ENCODE measurements around the gene FZD10.

FZD10 gene

GRCh38 chr12:130179621-130180020 is 17.4 kb downstream of the FZD10 start:
- DNase-seq (ENCODE audit: low read depth): no peak

GRCh38 chr12:130181211-130181610 is 18.9 kb downstream of the FZD10 start:
- no peak for DNase-seq (ENCODE audit: low read depth)

GRCh38 chr12:130183585-130184370 is 21.5 kb downstream of the FZD10 start:
- DNase-seq (ENCODE audit: low read depth): no peak

GRCh38 chr12:130184404-130185090 is 22.3 kb downstream of the FZD10 start:
- DNase-seq (ENCODE audit: low read depth): no peak

GRCh38 chr12:130185455-130186391 is 23.5 kb downstream of the FZD10 start:
- no peak for DNase-seq (ENCODE audit: low read depth)

GRCh38 chr12:130186651-130187268 is 24.5 kb downstream of the FZD10 start:
- no peak for DNase-seq (ENCODE audit: low read depth)

GRCh38 chr12:130192642-130193345 is 30.5 kb downstream of the FZD10 start:
- DNase-seq (ENCODE audit: low read depth): no peak

- DNase-seq (ENCODE audit: low read depth): no peak
These were observed 31.9 kb downstream of the FZD10 start for GRCh38 chr12:130194154-130194553.

GRCh38 chr12:130195369-130195768 is 33.1 kb downstream of the FZD10 start:
- no peak for DNase-seq (ENCODE audit: low read depth)

GRCh38 chr12:130195776-130196175 is 33.5 kb downstream of the FZD10 start:
- no peak for DNase-seq (ENCODE audit: low read depth)

GRCh38 chr12:130196827-130197226 is 34.6 kb downstream of the FZD10 start:
- no peak for DNase-seq (ENCODE audit: low read depth)

- no peak for DNase-seq (ENCODE audit: low read depth)
These were observed 35.9 kb downstream of the FZD10 start for GRCh38 chr12:130198026-130198662.

- DNase-seq (ENCODE audit: low read depth): no peak
These were observed 36.4 kb downstream of the FZD10 start for GRCh38 chr12:130198663-130199060.

- DNase-seq (ENCODE audit: low read depth): no peak
These were observed 37.5 kb downstream of the FZD10 start for GRCh38 chr12:130199581-130200390.

GRCh38 chr12:130200445-130200844 is 38.2 kb downstream of the FZD10 start:
- DNase-seq (ENCODE audit: low read depth): no peak

GRCh38 chr12:130201037-130201436 is 38.8 kb downstream of the FZD10 start:
- no peak for DNase-seq (ENCODE audit: low read depth)

- no peak for DNase-seq (ENCODE audit: low read depth)
These were observed 39.9 kb downstream of the FZD10 start for GRCh38 chr12:130202201-130202600.

- DNase-seq (ENCODE audit: low read depth): no peak
These were observed 40.9 kb downstream of the FZD10 start for GRCh38 chr12:130203151-130203550.

- DNase-seq (ENCODE audit: low read depth): no peak
These were observed 42.3 kb downstream of the FZD10 start for GRCh38 chr12:130204541-130204953.

GRCh38 chr12:130205495-130205894 is 43.2 kb downstream of the FZD10 start:
- DNase-seq (ENCODE audit: low read depth): no peak
